ENCODE results near the gene NEDD4L. TPM values are rescaled to one million over a fixed set of nuclear protein-coding genes. Genes with fewer than 3 reads are reported as not detected.
A peak's percentile ranks its signal among the peaks of the same experiment; 100 is the strongest.

Gene NEDD4L
- total and polyA plus RNA-seq, 4 experiments from 2014 or later, result 2.8 to 4.1 (median 3.8) TPM

DNA sequence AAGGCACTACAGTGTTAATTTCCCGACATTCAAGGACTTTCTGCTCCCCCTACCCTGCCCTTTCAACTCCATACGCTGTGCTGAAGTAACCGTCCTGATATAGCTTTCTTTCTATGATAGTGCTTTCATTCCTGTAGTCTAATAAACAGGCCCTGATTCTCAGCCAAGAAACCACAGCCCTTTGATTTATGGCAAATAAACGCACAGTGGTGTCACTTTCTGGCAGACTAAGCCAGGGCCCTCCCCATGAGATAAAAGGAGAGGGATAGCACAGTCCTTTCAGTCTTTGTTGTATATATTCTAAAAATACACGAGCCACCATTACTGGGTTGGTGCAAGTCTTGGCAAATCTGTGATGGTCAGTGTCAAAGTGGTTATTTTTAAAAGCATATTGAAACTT is 293.7 kb downstream of the NEDD4L start:
- peaks cover 0 to 3% of the 10 kb centered on the region in 2 donors for H3K36me3 Mint-ChIP-seq
- H3K27ac Mint-ChIP-seq, result peak overlapping the region in 2 of 7 donors; percentile 2 to 10
- no peaks in the 10 kb centered on the region for H3K9me3 Mint-ChIP-seq
- DNase-seq, result no peak
- ChIA-PET POLR2A (ENCODE audit: partially characterized antibody) (no interaction called here), CTCF (ENCODE audit: partially characterized antibody) (no interaction called here)
- peaks cover 0 to 2% of the 10 kb centered on the region in 2 donors for H3K27me3 Mint-ChIP-seq
- peaks cover 0 to 7% (median 0%) of the 10 kb centered on the region in 4 donors for H3K4me1 Mint-ChIP-seq
- no peak overlapping the region for H3K4me3 Mint-ChIP-seq
- no peaks in the 10 kb centered on the region for H3K9me3 ChIP-seq (ENCODE audit: control insufficient read depth in 1 of 2, low read length in 2 of 2)
- H3K36me3 ChIP-seq (ENCODE audit: insufficient read depth, low read length), result no peaks in the 10 kb centered on the region
- no peaks in the 10 kb centered on the region for H3K4me1 ChIP-seq (ENCODE audit: insufficient read depth, low read length)
- H3K27ac ChIP-seq (ENCODE audit: low read depth, low read length), result no peak overlapping the region
- H3K4me3 ChIP-seq (ENCODE audit: low read length in 2 of 2), result no peak overlapping the region
- intact Hi-C loops (cut with micrococcal nuclease), result no loop called here
- no peaks in the 10 kb centered on the region for H3K27me3 ChIP-seq (ENCODE audit: insufficient read depth, low read length)

DNA sequence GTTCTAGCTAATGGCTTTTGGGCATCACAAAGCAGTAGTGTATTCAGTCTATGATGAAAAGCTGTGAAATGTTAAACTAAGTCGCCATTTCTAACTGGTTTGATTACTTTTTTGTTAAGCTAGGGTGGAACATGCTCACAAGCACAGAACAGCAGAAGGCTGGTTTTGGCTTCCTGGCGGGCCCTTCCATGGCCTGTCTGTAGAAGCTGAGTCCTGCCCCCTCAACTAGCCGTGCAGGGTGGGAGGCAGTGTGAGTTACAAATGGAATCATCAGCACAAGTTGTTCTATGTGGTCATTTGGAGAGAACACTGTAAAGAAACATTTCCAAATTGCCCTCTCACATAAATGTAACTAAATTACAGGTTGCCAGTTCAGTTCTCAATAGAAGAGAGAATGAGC is 294.1 kb downstream of the NEDD4L start:
- Histone ChIP-seq H3K36me3 (ENCODE audit: insufficient read depth, low read length) (no peaks in the 10 kb centered on the region), H3K27me3 (ENCODE audit: insufficient read depth, low read length) (no peaks in the 10 kb centered on the region), H3K4me3 (ENCODE audit: low read length in 2 of 2) (no peak overlapping the region), H3K27ac (ENCODE audit: low read depth, low read length) (no peak overlapping the region), H3K4me1 (ENCODE audit: insufficient read depth, low read length) (no peaks in the 10 kb centered on the region), H3K9me3 (ENCODE audit: control insufficient read depth in 1 of 2, low read length in 2 of 2) (no peaks in the 10 kb centered on the region)
- intact Hi-C loops (cut with micrococcal nuclease), result no loop called here
- Mint-ChIP-seq H3K27me3 (peaks cover 0 to 3% of the 10 kb centered on the region in 2 donors), H3K9me3 (no peaks in the 10 kb centered on the region), H3K27ac (peak overlapping the region in 1 of 7 donors; percentile 2), H3K4me1 (peaks cover 0 to 7% (median 0%) of the 10 kb centered on the region in 4 donors), H3K36me3 (peaks cover 0 to 3% of the 10 kb centered on the region in 2 donors), H3K4me3 (no peak overlapping the region)
- CTCF ChIA-PET (ENCODE audit: partially characterized antibody), result no interaction called here
- POLR2A ChIA-PET (ENCODE audit: partially characterized antibody), result no interaction called here
- no peak for DNase-seq

DNA sequence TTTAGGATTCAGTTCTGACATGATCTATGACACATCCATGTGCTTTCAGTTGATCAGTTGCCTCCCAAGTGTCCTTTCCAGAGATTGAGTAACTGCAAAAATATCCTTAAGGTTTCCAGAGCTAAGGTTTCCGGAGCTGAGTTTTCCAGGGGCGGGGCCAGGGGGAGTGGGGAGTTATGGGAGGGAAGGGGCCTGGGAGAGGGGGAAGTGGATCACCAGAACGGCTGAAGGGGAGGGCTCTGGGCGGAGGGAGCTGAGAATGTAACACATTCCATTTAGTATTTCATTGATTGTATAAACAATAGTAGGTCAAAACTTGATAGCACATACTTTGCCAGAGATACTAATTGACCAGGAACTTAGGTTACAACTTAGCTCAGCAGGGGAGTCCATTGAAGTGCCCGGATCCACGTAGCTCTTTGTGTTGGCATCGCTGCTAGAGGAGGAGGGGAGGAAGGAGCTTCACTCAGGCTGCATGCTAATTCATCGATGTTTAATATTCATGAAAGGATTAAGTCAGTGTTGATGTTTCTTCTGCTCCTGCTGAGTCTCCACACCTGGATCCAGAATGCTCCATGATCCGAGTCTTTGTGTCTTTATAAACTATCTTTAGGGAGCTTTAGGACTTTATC is 295.1 kb downstream of the NEDD4L start:
- intact Hi-C loops (cut with micrococcal nuclease), result no loop called here
- Histone ChIP-seq H3K36me3 (ENCODE audit: insufficient read depth, low read length) (no peaks in the 10 kb centered on the region), H3K27ac (ENCODE audit: low read depth, low read length) (no peak overlapping the region), H3K9me3 (ENCODE audit: control insufficient read depth in 1 of 2, low read length in 2 of 2) (no peaks in the 10 kb centered on the region), H3K27me3 (ENCODE audit: insufficient read depth, low read length) (no peaks in the 10 kb centered on the region), H3K4me1 (ENCODE audit: insufficient read depth, low read length) (no peaks in the 10 kb centered on the region), H3K4me3 (ENCODE audit: low read length in 2 of 2) (no peak overlapping the region)
- no peak overlapping the region for H3K4me3 Mint-ChIP-seq
- peaks cover 0 to 7% (median 0%) of the 10 kb centered on the region in 4 donors for H3K4me1 Mint-ChIP-seq
- CTCF ChIA-PET (ENCODE audit: partially characterized antibody), result no interaction called here
- H3K36me3 Mint-ChIP-seq, result no peaks in the 10 kb centered on the region
- no peaks in the 10 kb centered on the region for H3K9me3 Mint-ChIP-seq
- H3K27me3 Mint-ChIP-seq, result peaks cover 0 to 8% of the 10 kb centered on the region in 2 donors
- no peak for DNase-seq
- H3K27ac Mint-ChIP-seq, result no peak overlapping the region
- POLR2A ChIA-PET (ENCODE audit: partially characterized antibody), result no interaction called here

DNA sequence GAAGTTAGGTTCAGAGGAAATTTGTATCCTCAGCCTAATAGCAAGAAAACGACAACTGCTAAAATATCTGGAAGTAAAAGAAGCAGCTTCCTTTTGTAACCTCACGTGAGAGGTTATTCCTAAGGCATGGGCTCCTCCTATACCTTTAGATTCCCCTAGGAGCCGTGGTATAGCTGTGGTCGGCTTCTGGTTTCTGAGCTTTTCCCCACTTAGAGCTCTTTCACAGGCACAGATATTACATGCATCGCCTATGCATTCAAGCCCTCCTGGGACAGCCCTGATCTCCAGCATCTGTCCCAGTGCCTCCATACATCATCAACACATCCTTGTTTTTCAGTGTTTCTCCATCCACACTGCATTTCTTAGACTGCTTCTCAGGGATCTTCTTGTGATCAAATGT is 295.9 kb downstream of the NEDD4L start:
- peaks cover 0 to 7% (median 0%) of the 10 kb centered on the region in 4 donors for H3K4me1 Mint-ChIP-seq
- Histone ChIP-seq H3K9me3 (ENCODE audit: control insufficient read depth in 1 of 2, low read length in 2 of 2) (no peaks in the 10 kb centered on the region), H3K4me1 (ENCODE audit: insufficient read depth, low read length) (no peaks in the 10 kb centered on the region), H3K27me3 (ENCODE audit: insufficient read depth, low read length) (no peaks in the 10 kb centered on the region), H3K4me3 (ENCODE audit: low read length in 2 of 2) (no peak overlapping the region), H3K36me3 (ENCODE audit: insufficient read depth, low read length) (no peaks in the 10 kb centered on the region), H3K27ac (ENCODE audit: low read depth, low read length) (no peak overlapping the region)
- H3K27ac Mint-ChIP-seq, result no peak overlapping the region
- no peaks in the 10 kb centered on the region for H3K9me3 Mint-ChIP-seq
- ChIA-PET CTCF (ENCODE audit: partially characterized antibody) (no interaction called here), POLR2A (ENCODE audit: partially characterized antibody) (no interaction called here)
- no peak overlapping the region for H3K4me3 Mint-ChIP-seq
- DNase-seq, result no peak
- no peaks in the 10 kb centered on the region for H3K36me3 Mint-ChIP-seq
- peaks cover 0 to 9% of the 10 kb centered on the region in 2 donors for H3K27me3 Mint-ChIP-seq
- intact Hi-C loops (cut with micrococcal nuclease), result no loop called here

DNA sequence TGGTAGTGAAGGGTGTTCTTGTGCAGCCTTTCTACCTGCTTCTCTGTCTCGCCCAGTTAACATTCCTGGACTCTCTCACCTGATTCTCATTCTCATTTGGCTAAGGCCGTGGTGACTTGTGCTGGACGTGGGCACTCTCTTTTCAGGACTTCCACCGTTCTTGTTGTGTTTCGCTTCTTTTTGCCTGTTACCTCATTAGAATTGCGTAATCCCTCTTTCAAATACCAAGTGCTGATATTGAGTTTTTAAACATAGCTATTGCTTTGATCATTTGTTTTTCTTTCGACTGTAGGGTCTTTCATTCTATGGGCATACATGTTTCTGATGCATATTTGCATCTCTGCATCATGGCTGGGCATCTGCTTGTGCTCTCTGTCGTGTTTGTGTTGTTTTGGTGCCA is 297.9 kb downstream of the NEDD4L start:
- Histone ChIP-seq H3K27ac (ENCODE audit: low read depth, low read length) (no peak overlapping the region), H3K4me1 (ENCODE audit: insufficient read depth, low read length) (no peaks in the 10 kb centered on the region), H3K27me3 (ENCODE audit: insufficient read depth, low read length) (no peaks in the 10 kb centered on the region), H3K36me3 (ENCODE audit: insufficient read depth, low read length) (no peaks in the 10 kb centered on the region), H3K4me3 (ENCODE audit: low read length in 2 of 2) (no peak overlapping the region), H3K9me3 (ENCODE audit: control insufficient read depth in 1 of 2, low read length in 2 of 2) (no peaks in the 10 kb centered on the region)
- H3K27me3 Mint-ChIP-seq, result peaks cover 0 to 9% of the 10 kb centered on the region in 2 donors
- H3K4me3 Mint-ChIP-seq, result peak overlapping the region in 1 of 8 donors; percentile 36
- H3K9me3 Mint-ChIP-seq, result no peaks in the 10 kb centered on the region
- H3K4me1 Mint-ChIP-seq, result peaks cover 0 to 7% (median 0%) of the 10 kb centered on the region in 4 donors
- no peaks in the 10 kb centered on the region for H3K36me3 Mint-ChIP-seq
- intact Hi-C loops (cut with micrococcal nuclease), result no loop called here
- ChIA-PET CTCF (ENCODE audit: partially characterized antibody) (no interaction called here), POLR2A (ENCODE audit: partially characterized antibody) (no interaction called here)
- H3K27ac Mint-ChIP-seq, result no peak overlapping the region
- no peak for DNase-seq

DNA sequence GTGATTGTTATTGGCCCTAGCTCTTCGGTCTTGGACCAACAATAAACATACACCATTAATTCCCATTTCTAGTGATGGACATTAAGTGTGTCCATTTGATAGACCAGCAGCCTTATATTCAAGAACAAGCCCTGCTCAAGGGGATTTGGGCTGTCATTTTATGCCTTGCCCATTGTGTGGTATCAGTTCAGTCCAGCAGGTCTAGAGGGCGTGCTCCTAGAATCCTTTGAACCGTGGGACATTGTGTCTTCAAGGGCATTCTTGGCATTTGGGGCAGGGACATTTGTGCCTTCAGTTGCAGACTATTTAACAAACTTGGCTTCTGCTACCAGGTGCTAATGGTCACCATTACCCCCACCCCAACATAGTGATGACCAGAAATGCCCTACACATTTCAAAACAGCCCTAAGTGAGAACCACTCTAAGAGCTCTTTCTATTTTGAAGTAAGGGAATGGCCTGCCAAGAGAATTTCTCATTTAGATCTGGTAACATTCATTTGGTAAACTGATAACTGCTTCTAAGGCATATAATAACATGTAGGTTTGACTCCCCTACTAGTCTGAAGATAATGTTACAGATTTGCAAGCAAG is 300.1 kb downstream of the NEDD4L start:
- H3K27me3 ChIP-seq (ENCODE audit: insufficient read depth, low read length), result no peaks in the 10 kb centered on the region
- Mint-ChIP-seq H3K4me3 (no peak overlapping the region), H3K27me3 (peaks cover 0 to 7% of the 10 kb centered on the region in 2 donors), H3K4me1 (no peaks in the 10 kb centered on the region), H3K27ac (no peak overlapping the region), H3K9me3 (no peaks in the 10 kb centered on the region), H3K36me3 (no peaks in the 10 kb centered on the region)
- DNase-seq, result no peak
- no peaks in the 10 kb centered on the region for H3K36me3 ChIP-seq (ENCODE audit: insufficient read depth, low read length)
- intact Hi-C loops (cut with micrococcal nuclease), result no loop called here
- POLR2A ChIA-PET (ENCODE audit: partially characterized antibody), result no interaction called here
- H3K4me1 ChIP-seq (ENCODE audit: insufficient read depth, low read length), result no peaks in the 10 kb centered on the region
- no peak overlapping the region for H3K27ac ChIP-seq (ENCODE audit: low read depth, low read length)
- CTCF ChIA-PET (ENCODE audit: partially characterized antibody), result interaction anchor here (1.0 kb wide), 1 partner anchor 16 kb away, joined by 3 read pairs; no protein-coding TSS in a partner anchor
- H3K9me3 ChIP-seq (ENCODE audit: control insufficient read depth in 1 of 2, low read length in 2 of 2), result no peaks in the 10 kb centered on the region
- H3K4me3 ChIP-seq (ENCODE audit: low read length in 2 of 2), result no peak overlapping the region

DNA sequence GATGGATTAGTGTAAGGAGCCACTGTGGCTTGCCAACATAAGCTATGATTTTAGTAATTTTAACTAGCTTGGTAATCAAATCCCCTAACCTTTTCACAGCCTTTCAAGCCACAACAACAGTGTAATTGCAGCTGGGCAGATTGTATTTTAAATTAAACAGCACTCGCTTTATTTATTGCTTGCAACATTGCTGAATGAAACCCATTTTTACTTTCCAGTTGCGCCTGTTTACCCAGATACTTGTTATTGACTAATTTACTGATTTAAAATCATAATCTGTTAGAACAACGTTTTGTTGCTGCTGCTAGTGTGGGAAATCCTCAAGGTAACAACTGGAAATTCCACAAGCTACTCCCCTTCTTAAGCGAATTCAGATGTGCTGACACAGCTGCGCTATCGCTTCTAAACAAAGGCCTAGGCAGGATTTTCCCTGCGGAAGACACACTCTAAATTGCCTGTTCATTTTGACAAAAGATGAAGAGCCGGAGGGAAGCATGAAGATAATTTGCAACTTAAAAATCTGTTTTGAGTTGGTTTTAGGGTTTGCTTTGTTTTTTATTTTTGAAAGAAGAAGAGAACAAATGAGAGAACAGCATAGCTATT is 300.9 kb downstream of the NEDD4L start:
- DNase-seq, result no peak
- Histone ChIP-seq H3K27me3 (ENCODE audit: insufficient read depth, low read length) (no peaks in the 10 kb centered on the region), H3K27ac (ENCODE audit: low read depth, low read length) (no peak overlapping the region), H3K4me1 (ENCODE audit: insufficient read depth, low read length) (no peaks in the 10 kb centered on the region), H3K36me3 (ENCODE audit: insufficient read depth, low read length) (no peaks in the 10 kb centered on the region), H3K4me3 (ENCODE audit: low read length in 2 of 2) (no peak overlapping the region), H3K9me3 (ENCODE audit: control insufficient read depth in 1 of 2, low read length in 2 of 2) (no peaks in the 10 kb centered on the region)
- Mint-ChIP-seq H3K27ac (no peak overlapping the region), H3K4me3 (no peak overlapping the region), H3K4me1 (no peaks in the 10 kb centered on the region), H3K36me3 (no peaks in the 10 kb centered on the region), H3K27me3 (peaks cover 0 to 7% of the 10 kb centered on the region in 2 donors), H3K9me3 (no peaks in the 10 kb centered on the region)
- intact Hi-C loops (cut with micrococcal nuclease), result no loop called here
- ChIA-PET CTCF (ENCODE audit: partially characterized antibody) (no interaction called here), POLR2A (ENCODE audit: partially characterized antibody) (no interaction called here)
